NCI-H146 treated with DMSO at 0.1 percent for 48 hours (cell line): ENCODE results near the gene DUSP8.

Experiments
- DNase-seq: peaks from one replicate; lab custom pipeline; 2025; ENCODE audit not compliant: unreplicated experiment; lab: John Stamatoyannopoulos, UW

DUSP8 gene

GRCh38 chr11:1504581-1505290, 67.3 kb downstream of the DUSP8 start:
- DNase-seq, result no peak

- no peak for DNase-seq
Observed at GRCh38 chr11:1504138-1504537, 67.9 kb downstream of the DUSP8 start.
